HG03097 (cell line): ENCODE data around the gene YIPF2.
A peak's percentile ranks its signal among the peaks of the same experiment; 100 is the strongest.
"Not testable (repeated sequence)": the region's sequence is repeated elsewhere in the genome, so short reads cannot be mapped to it uniquely, and the experiment has no call there.

Experiments used
- ATAC-seq: cut with Tn5 transposase; IDR thresholded peaks from one replicate; pipeline ENCODE4 v1.9.1; 2021; ENCODE audit not compliant: unreplicated experiment, low FRiP score

YIPF2 gene

GRCh38 chr19:10928563-10929401 lies at the start of gene YIPF2, which contains the start of gene TIMM29:
Gene YIPF2 (minus strand): TSS chr19:10928639. CDS start chr19:10928410, 229 bp downstream.
Gene TIMM29 (plus strand): TSS chr19:10928811. CDS start chr19:10928823, 12 bp downstream.
- ATAC-seq, result peak; percentile 75

GRCh38 chr19:10977742-10978092 lies 49.3 kb upstream of the YIPF2 start:
- ATAC-seq, result no peak

GRCh38 chr19:10976131-10976892 lies 47.9 kb upstream of the YIPF2 start:
- no peak for ATAC-seq

DNA sequence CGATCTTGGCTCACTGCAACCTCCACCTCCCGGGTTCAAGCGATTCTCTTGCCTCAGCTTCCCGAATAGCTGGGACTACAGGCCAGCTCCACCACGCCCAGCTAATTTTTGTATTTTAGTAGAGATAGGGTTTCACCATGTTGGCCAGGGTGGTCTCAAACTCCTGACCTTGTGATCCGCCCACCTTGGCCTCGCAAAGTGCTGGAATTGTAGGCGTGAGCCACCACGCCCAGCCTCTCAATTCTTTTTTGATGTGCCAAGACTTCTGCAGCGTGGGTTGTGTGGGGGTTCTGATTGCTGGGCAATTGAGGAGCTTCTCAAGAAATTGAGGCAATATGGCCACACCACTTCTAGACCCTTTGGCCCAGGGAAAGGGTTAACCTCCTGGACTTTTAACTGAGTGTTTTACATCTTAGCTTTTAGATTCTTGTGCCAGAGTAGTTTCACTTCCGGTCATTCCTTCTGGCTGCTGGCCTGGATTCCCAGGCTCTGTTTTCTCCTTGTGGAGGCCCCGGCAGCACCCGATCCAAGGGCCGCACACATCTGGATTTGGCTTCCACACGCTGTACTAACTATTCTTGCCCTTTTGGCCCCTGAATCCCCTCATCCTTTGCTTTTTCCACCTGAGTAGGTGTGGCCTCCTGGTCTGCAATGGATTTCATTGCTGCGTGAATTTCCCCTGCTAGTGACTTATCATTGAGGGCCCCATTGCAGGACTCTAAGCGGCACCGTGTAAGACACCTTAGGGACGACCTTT lies 47.1 kb upstream of the YIPF2 start:
- ATAC-seq, result no peak

GRCh38 chr19:10971107-10971726 lies 42.8 kb upstream of the YIPF2 start:
- no peak for ATAC-seq

GRCh38 chr19:10968527-10969135 lies 40.2 kb upstream of the YIPF2 start:
- ATAC-seq, result no peak

DNA sequence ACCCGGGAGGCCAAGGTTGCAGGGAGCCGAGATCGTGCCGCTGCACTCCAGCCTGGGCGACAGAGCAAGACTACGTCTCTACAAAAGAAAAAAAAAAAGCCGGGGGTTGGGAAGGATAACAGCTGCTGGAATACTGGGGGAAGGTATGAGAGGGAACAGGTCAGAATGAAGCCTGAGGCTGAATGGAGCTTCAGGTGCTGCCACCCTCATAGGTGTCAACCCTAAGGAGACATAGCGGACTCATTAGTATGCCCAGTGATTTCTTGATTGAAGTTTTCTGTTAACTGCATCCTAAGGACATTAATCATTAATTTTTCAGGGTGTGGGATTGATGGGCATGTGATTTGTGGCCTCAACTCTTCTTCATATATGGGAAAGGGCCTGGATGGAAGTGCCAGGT lies 38.4 kb upstream of the YIPF2 start:
- ATAC-seq, result no peak

- ATAC-seq, result no peak
Observed at GRCh38 chr19:10965398-10965797, 37.0 kb upstream of the YIPF2 start.

GRCh38 chr19:10964903-10965302 lies 36.5 kb upstream of the YIPF2 start:
- ATAC-seq, result no peak

- ATAC-seq, result no peak
Observed at GRCh38 chr19:10963865-10964264, 35.4 kb upstream of the YIPF2 start.

GRCh38 chr19:10962863-10963262 lies 34.4 kb upstream of the YIPF2 start:
- ATAC-seq, result no peak

- peak; percentile 36 for ATAC-seq
Observed at GRCh38 chr19:10961073-10961860, 32.8 kb upstream of the YIPF2 start.

- peak; percentile 75 for ATAC-seq
Observed at GRCh38 chr19:10960314-10961072, 32.1 kb upstream of the YIPF2 start, which contains the start of gene SMARCA4. Gene SMARCA4 (plus strand): TSS chr19:10961030. CDS start chr19:10984152, 23,122 bp downstream.

- ATAC-seq, result not testable (repeated sequence)
Observed at GRCh38 chr19:10959277-10959968, 31.0 kb upstream of the YIPF2 start.

- no peak for ATAC-seq
Observed at GRCh38 chr19:10952809-10953208, 24.4 kb upstream of the YIPF2 start.

- ATAC-seq, result no peak
Observed at GRCh38 chr19:10946958-10947657, 18.7 kb upstream of the YIPF2 start.

- ATAC-seq, result no peak
Observed at GRCh38 chr19:10945264-10945663, 16.8 kb upstream of the YIPF2 start.
